OCI-LY1 (cell line): ENCODE results near the gene NUP107.

Source experiments
- H2AFZ ChIP-seq: fragments of 200-600 bp; sonication (generic), shearing (Covaris generic); 2 replicates; pipeline ENCODE4 v1.6.0; 2014; ENCODE audit warnings: antibody characterized with exemption, mild to moderate bottlenecking, low read length
- H3F3A ChIP-seq: fragments of 200-600 bp; sonication (generic), shearing (Covaris generic); 2 replicates; pipeline ENCODE4 v1.6.0; 2014; ENCODE audit warnings: mild to moderate bottlenecking, antibody characterized with exemption, low read length, moderate library complexity; ENCODE audit not compliant: insufficient read depth
- H3K27ac ChIP-seq: fragments of 200-600 bp; sonication (generic); 2 replicates; pipeline ENCODE4 v1.5.1; 2014; ENCODE audit warnings: low read length, mixed run types, mild to moderate bottlenecking, low read depth; ENCODE audit not compliant: poor library complexity, severe bottlenecking
- H3K27me3 ChIP-seq: fragments of 200-600 bp; sonication (generic); 2 replicates; pipeline ENCODE4 v1.6.0; 2014; ENCODE audit warnings: antibody characterized with exemption, mild to moderate bottlenecking, low read length, moderate library complexity; ENCODE audit not compliant: insufficient read depth
- H3K36me3 ChIP-seq: fragments of 200-600 bp; sonication (generic); 2 replicates; pipeline ENCODE4 v1.6.1; 2014; ENCODE audit warnings: mild to moderate bottlenecking, antibody characterized with exemption, low read length, moderate library complexity, mixed read lengths; ENCODE audit not compliant: insufficient read depth
- H3K4me1 ChIP-seq: fragments of 200-600 bp; sonication (generic); 2 replicates; pipeline ENCODE4 v1.5.1; 2014; ENCODE audit warnings: mild to moderate bottlenecking, low read length, moderate library complexity; ENCODE audit not compliant: insufficient read depth, severe bottlenecking
- H3K4me2 ChIP-seq: fragments of 200-600 bp; sonication (generic), shearing (Covaris generic); 2 replicates; pipeline ENCODE4 v1.6.1; 2014; ENCODE audit warnings: low read length
- H3K4me3 ChIP-seq: fragments of 200-600 bp; sonication (generic); 2 replicates; pipeline ENCODE4 v1.5.1; 2014; ENCODE audit warnings: low read length, low read depth, mild to moderate bottlenecking, mixed read lengths; ENCODE audit not compliant: poor library complexity, severe bottlenecking
- H3K79me2 ChIP-seq: fragments of 200-600 bp; shearing (Covaris generic); 2 replicates; pipeline ENCODE4 v1.6.1; 2016; ENCODE audit warnings: mixed run types, low read length, mixed read lengths; ENCODE audit not compliant: insufficient read depth
- H3K9ac ChIP-seq: fragments of 200-600 bp; sonication (generic), shearing (Covaris generic); 2 replicates; pipeline ENCODE4 v1.6.1; 2014; ENCODE audit warnings: mild to moderate bottlenecking, low read length, mixed read lengths
- H3K9me2 ChIP-seq: fragments of 200-600 bp; sonication (generic), shearing (Covaris generic); 2 replicates; pipeline ENCODE4 v1.6.1; 2014; ENCODE audit warnings: low read depth, mild to moderate bottlenecking, low read length, mixed read lengths
- H3K9me3 ChIP-seq: fragments of 200-600 bp; shearing (Covaris generic); 2 replicates; pipeline ENCODE4 v1.6.1; 2014; ENCODE audit warnings: low read length, mixed read lengths
- H4K20me1 ChIP-seq: fragments of 200-600 bp; sonication (generic), shearing (Covaris generic); 2 replicates; pipeline ENCODE4 v1.6.0; 2016; ENCODE audit warnings: mild to moderate bottlenecking, low read length; ENCODE audit not compliant: insufficient read depth
- CTCF ChIP-seq: fragments of 200-600 bp; sonication (generic), shearing (Covaris generic); IDR thresholded peaks from 2 replicates; pipeline ENCODE4 v1.5.1; 2017; ENCODE audit warnings: mild to moderate bottlenecking, antibody characterized with exemption, low read length, moderate library complexity, mixed read lengths
- EZH2 ChIP-seq: fragments of 200-600 bp; sonication (generic), shearing (Covaris generic); IDR thresholded peaks from 2 replicates; pipeline ENCODE4 v1.8.0; 2017; ENCODE audit warnings: borderline replicate concordance, mixed run types, mild to moderate bottlenecking, antibody characterized with exemption, low read length, moderate library complexity, mixed read lengths

The NUP107 gene

GRCh38 chr12:68762691-68763090 is 75.9 kb downstream of the NUP107 start:
- Histone ChIP-seq H3K9me3 (no peaks in the 10 kb centered on the region), H3K27me3 (no peaks in the 10 kb centered on the region), H3K9ac (no peak overlapping the region), H3F3A (no peaks in the 10 kb centered on the region), H3K9me2 (no peaks in the 10 kb centered on the region), H3K4me1 (peaks cover 9% of the 10 kb centered on the region), H2AFZ (no peak overlapping the region), H4K20me1 (no peaks in the 10 kb centered on the region), H3K4me2 (no peak overlapping the region), H3K4me3 (no peak overlapping the region), H3K27ac (peak overlapping the region; percentile 47), H3K79me2 (no peaks in the 10 kb centered on the region), H3K36me3 (peaks cover 51% of the 10 kb centered on the region)
- TF ChIP-seq CTCF = no peak
- no peak for TF ChIP-seq EZH2

- Histone ChIP-seq H3F3A (peaks cover 4% of the 10 kb centered on the region; the same call in 1 of the 2 replicates), H3K9me2 (no peaks in the 10 kb centered on the region), H3K9me3 (no peaks in the 10 kb centered on the region), H3K4me3 (no peak overlapping the region), H2AFZ (no peak overlapping the region), H3K27ac (no peak overlapping the region), H3K79me2 (no peaks in the 10 kb centered on the region), H4K20me1 (no peaks in the 10 kb centered on the region), H3K36me3 (peaks cover 33% of the 10 kb centered on the region), H3K4me2 (no peak overlapping the region), H3K9ac (no peak overlapping the region), H3K27me3 (no peaks in the 10 kb centered on the region), H3K4me1 (peaks cover 12% of the 10 kb centered on the region)
- TF ChIP-seq CTCF (no peak), EZH2 (no peak)
These were observed 78.9 kb downstream of the NUP107 start for GRCh38 chr12:68765696-68766095.

GRCh38 chr12:68766646-68767045 is 79.9 kb downstream of the NUP107 start:
- Histone ChIP-seq H3K79me2 (no peaks in the 10 kb centered on the region), H4K20me1 (no peaks in the 10 kb centered on the region), H3K9me2 (no peaks in the 10 kb centered on the region), H3K4me2 (no peak overlapping the region), H3K4me1 (peaks cover 19% of the 10 kb centered on the region), H3K9ac (no peak overlapping the region), H3K27ac (peak overlapping the region; percentile 11), H3F3A (peaks cover 4% of the 10 kb centered on the region; the same call in 1 of the 2 replicates), H3K36me3 (peaks cover 29% of the 10 kb centered on the region), H3K9me3 (no peaks in the 10 kb centered on the region), H3K4me3 (no peak overlapping the region), H2AFZ (no peak overlapping the region), H3K27me3 (no peaks in the 10 kb centered on the region)
- TF ChIP-seq CTCF (no peak), EZH2 (no peak)
